GM12878 (cell line): ENCODE data around the gene REN.

ENCODE experiments used
- EZH2 ChIP-seq: IDR thresholded peaks from 2 replicates; pipeline ENCODE4 v1.6.1; 2012; ENCODE audit warnings: low read depth, mild to moderate bottlenecking, control low read depth, inconsistent platforms, low read length, borderline replicate concordance; ENCODE audit not compliant: control insufficient read depth
- NFIC ChIP-seq: IDR thresholded peaks from 2 replicates; pipeline ENCODE4 v1.6.1; 2012; ENCODE audit warnings: low read depth, mild to moderate bottlenecking, inconsistent platforms, low read length, moderate library complexity
- POLR2A ChIP-seq: IDR thresholded peaks from 2 replicates; pipeline ENCODE4 v1.6.1; 2011; ENCODE audit warnings: low read depth, mild to moderate bottlenecking, low read length
- RELA ChIP-seq: fragments of 450-650 bp; IDR thresholded peaks from 2 replicates; pipeline ENCODE4 v1.8.0; 2014; ENCODE audit warnings: borderline replicate concordance; ENCODE audit not compliant: partially characterized antibody
- SRF ChIP-seq, 2 experiments: IDR thresholded peaks; 2 replicates each; pipeline ENCODE4 v1.6.1; 2011; ENCODE audit warnings: low read depth in 2 of 2, low read length in 2 of 2, mild to moderate bottlenecking in 1 of 2, moderate library complexity in 1 of 2
- YBX1 ChIP-seq: fragments of 450-650 bp; IDR thresholded peaks from 2 replicates; pipeline ENCODE4 v1.6.1; 2016; ENCODE audit warnings: antibody characterized with exemption
- ZSCAN29 ChIP-seq: fragments of 450-650 bp; IDR thresholded peaks from 2 replicates; pipeline ENCODE4 v1.6.1; 2017; ENCODE audit warnings: mild to moderate bottlenecking, moderate library complexity
- TF ChIP-seq, protein P1 (sequence below), 3 experiments: IDR thresholded peaks in 2 of 3; conservative IDR thresholded peaks in 1 of 3; 2 replicates each; pipeline ENCODE4 v1.5.1; 2011; ENCODE audit warnings: low read depth in 3 of 3, low read length in 3 of 3, mild to moderate bottlenecking in 3 of 3, control low read depth in 2 of 3, moderate library complexity in 2 of 3, inconsistent platforms in 1 of 3, mixed read lengths in 1 of 3; ENCODE audit not compliant: control insufficient read depth in 2 of 3, insufficient read depth in 1 of 3; ENCODE audit errors: extremely low read depth in 1 of 3
- TF ChIP-seq, protein P2 (sequence below): IDR thresholded peaks from 2 replicates; pipeline ENCODE4 v1.6.1; 2012; ENCODE audit warnings: low read depth, low read length, improper control_type of control experiment

- no peak for TF ChIP-seq YBX1
- no peak for TF ChIP-seq ZSCAN29
- TF ChIP-seq, protein P1, sequence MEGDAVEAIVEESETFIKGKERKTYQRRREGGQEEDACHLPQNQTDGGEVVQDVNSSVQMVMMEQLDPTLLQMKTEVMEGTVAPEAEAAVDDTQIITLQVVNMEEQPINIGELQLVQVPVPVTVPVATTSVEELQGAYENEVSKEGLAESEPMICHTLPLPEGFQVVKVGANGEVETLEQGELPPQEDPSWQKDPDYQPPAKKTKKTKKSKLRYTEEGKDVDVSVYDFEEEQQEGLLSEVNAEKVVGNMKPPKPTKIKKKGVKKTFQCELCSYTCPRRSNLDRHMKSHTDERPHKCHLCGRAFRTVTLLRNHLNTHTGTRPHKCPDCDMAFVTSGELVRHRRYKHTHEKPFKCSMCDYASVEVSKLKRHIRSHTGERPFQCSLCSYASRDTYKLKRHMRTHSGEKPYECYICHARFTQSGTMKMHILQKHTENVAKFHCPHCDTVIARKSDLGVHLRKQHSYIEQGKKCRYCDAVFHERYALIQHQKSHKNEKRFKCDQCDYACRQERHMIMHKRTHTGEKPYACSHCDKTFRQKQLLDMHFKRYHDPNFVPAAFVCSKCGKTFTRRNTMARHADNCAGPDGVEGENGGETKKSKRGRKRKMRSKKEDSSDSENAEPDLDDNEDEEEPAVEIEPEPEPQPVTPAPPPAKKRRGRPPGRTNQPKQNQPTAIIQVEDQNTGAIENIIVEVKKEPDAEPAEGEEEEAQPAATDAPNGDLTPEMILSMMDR (IDR thresholded peaks at IDR 0.05 in 2 of 3, conservative IDR thresholded peaks at IDR 0.05 in 1 of 3; ENCODE audit: control insufficient read depth in 2 of 3, extremely low read depth in 1 of 3, insufficient read depth in 1 of 3, low read depth in 3 of 3, low read length in 3 of 3): no peak
- TF ChIP-seq, protein P2, sequence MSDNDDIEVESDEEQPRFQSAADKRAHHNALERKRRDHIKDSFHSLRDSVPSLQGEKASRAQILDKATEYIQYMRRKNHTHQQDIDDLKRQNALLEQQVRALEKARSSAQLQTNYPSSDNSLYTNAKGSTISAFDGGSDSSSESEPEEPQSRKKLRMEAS: no peak
- TF ChIP-seq NFIC: no peak
- no peak for TF ChIP-seq POLR2A
- TF ChIP-seq EZH2: no peak
- no peak for TF ChIP-seq RELA
- no peak for TF ChIP-seq SRF (IDR thresholded peaks at IDR 0.05; ENCODE audit: low read depth in 2 of 2, low read length in 2 of 2)
Observed at GRCh38 chr1:204204944-204205343, 38.8 kb upstream of the REN start.
